Natural killer cell (primary cell): ENCODE results near the gene SYCE3. TPM values are rescaled to one million over a fixed set of nuclear protein-coding genes. Genes with fewer than 3 reads are reported as not detected.

ENCODE experiments used
- ATAC-seq, 3 donors: fragments of 150-1000 bp in 2 of 3; fragments of 200-7000 bp in 1 of 3; cut with Tn5 transposase; 1 replicate in 1 of 3; 2 replicates in 2 of 3; pipeline ENCODE4 v1.10.0; 2021; ENCODE audit warnings: mild to moderate bottlenecking in 2 of 3, moderate library complexity in 2 of 3
- DNase-seq, 2 donors: peaks; one replicate each; pipeline versions ENCODE4 v3.0.0 to v3.0.0-alpha.2; 2013 to 2021; ENCODE audit warnings: mixed read lengths in 1 of 2
- H3K27ac ChIP-seq: one replicate; pipeline ENCODE4 v1.5.1; 2013; ENCODE audit warnings: mild to moderate bottlenecking, low read length
- H3K27me3 ChIP-seq: one replicate; pipeline ENCODE4 v1.6.1; 2013; ENCODE audit warnings: low read length; ENCODE audit not compliant: control insufficient read depth, insufficient read depth
- H3K36me3 ChIP-seq: one replicate; pipeline ENCODE4 v1.6.1; 2013; ENCODE audit warnings: low read length; ENCODE audit not compliant: control insufficient read depth, insufficient read depth
- H3K4me1 ChIP-seq: one replicate; pipeline ENCODE4 v1.6.1; 2013; ENCODE audit warnings: low read length; ENCODE audit not compliant: control insufficient read depth, insufficient read depth
- H3K4me3 ChIP-seq: one replicate; pipeline ENCODE4 v1.5.1; 2013; ENCODE audit warnings: low read length
- H3K9me3 ChIP-seq: one replicate; pipeline ENCODE4 v1.6.1; 2013; ENCODE audit warnings: low read length; ENCODE audit not compliant: control insufficient read depth, insufficient read depth
- H3K27ac Mint-ChIP-seq, 2 donors: one replicate each; pipeline ENCODE4 v1.8.0; 2022; ENCODE audit warnings: mild to moderate bottlenecking in 2 of 2, mixed read lengths in 2 of 2, moderate library complexity in 1 of 2
- H3K27me3 Mint-ChIP-seq, 2 donors: one replicate each; pipeline ENCODE4 v1.8.0; 2022; ENCODE audit warnings: low read depth in 2 of 2, mixed read lengths in 2 of 2
- H3K36me3 Mint-ChIP-seq: one replicate; pipeline ENCODE4 v1.8.0; 2022; ENCODE audit warnings: mixed read lengths
- H3K4me1 Mint-ChIP-seq, 2 donors: one replicate each; pipeline ENCODE4 v1.8.0; 2022; ENCODE audit warnings: mixed read lengths in 2 of 2
- H3K4me3 Mint-ChIP-seq: one replicate; pipeline ENCODE4 v1.8.0; 2022; ENCODE audit warnings: mild to moderate bottlenecking, moderate library complexity, mixed read lengths
- H3K9me3 Mint-ChIP-seq, 2 donors: one replicate each; pipeline ENCODE4 v1.8.0; 2022; ENCODE audit warnings: mixed read lengths in 2 of 2
- CTCF ChIP-seq: fragments of 200-600 bp; IDR thresholded peaks from one replicate; pipeline ENCODE4 v1.8.0; 2022; ENCODE audit warnings: antibody characterized with exemption
- WGBS: methylation state at CpG from one replicate; pipeline ENCODE4 v1.1.7; 2013; ENCODE audit warnings: missing lambda C conversion rate; ENCODE audit not compliant: insufficient coverage; 5-methylcytosine and 5-hydroxymethylcytosine counted together
- intact Hi-C: fragments of 100-400 bp; cut with micrococcal nuclease; formaldehyde crosslinking; loops from one replicate; pipeline ENCODE4 v1.14.2; 2022
- total RNA-seq, 4 donors: library from RNA; stranded (reverse); fragments of 120-200 nt in 1 of 4; gene quantifications; one replicate each; pipeline versions ENCODE4 v1.2.3 to v1.2.4, GENCODE V29; 2013 to 2022

The SYCE3 gene
- total RNA-seq, 3 donors from 2014 or later (not counting 1 experiment from before 2014, with no cell fraction given) = not detected

DNA sequence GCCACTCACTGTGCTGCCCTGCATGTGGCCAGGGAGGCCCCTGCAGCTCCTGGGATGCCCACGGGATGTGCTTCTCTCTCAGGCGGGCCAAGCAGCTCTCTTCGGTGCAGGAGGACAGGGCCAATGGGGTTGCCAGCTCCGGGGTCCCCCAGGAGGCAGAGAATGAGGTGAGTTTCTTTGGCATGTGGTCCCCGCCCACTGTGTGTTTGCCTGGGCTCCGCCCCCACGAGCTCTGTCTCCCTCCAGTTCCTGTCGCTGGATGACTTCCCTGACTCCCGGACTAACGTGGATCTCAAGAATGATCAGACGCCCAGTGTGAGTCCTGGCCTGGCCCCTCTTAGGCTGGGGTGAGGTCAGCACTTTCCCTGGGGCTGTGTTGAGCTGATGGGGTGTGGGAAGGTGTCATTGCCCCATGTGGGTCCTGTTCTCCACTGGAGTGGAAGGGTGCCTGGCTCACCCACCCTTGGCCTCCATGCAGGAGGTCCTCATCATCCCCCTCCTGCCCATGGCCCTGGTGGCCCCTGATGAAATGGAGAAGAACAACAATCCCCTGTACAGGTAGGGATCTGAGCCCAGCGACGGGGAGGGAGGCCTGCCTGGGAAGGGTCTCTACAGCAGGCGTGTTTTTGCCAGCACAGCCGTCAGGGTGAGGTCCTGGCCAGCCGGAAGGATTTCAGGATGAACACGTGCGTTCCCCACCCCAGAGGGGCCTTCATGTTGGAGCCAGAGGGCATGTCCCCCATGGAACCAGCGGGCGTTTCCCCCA is 45.0 kb downstream of the SYCE3 start:
- H3K27ac ChIP-seq = no peak overlapping the region
- 96% methylated on average over 20 of the region's 20 CpGs for WGBS
- no peak overlapping the region for H3K27ac Mint-ChIP-seq
- intact Hi-C loops = no loop called here
- no peaks in the 10 kb centered on the region for H3K9me3 ChIP-seq
- no peak for TF ChIP-seq CTCF
- ATAC-seq = no peak
- DNase-seq = no peak
- no peaks in the 10 kb centered on the region for H3K9me3 Mint-ChIP-seq
- H3K27me3 ChIP-seq = no peaks in the 10 kb centered on the region
- no peak overlapping the region for H3K4me3 Mint-ChIP-seq
- H3K4me1 Mint-ChIP-seq = peaks cover 13 to 15% of the 10 kb centered on the region in 2 donors
- H3K36me3 ChIP-seq = peaks cover 44% of the 10 kb centered on the region
- H3K4me1 ChIP-seq = no peaks in the 10 kb centered on the region
- H3K36me3 Mint-ChIP-seq = no peaks in the 10 kb centered on the region
- H3K4me3 ChIP-seq = no peak overlapping the region
- no peaks in the 10 kb centered on the region for H3K27me3 Mint-ChIP-seq

DNA sequence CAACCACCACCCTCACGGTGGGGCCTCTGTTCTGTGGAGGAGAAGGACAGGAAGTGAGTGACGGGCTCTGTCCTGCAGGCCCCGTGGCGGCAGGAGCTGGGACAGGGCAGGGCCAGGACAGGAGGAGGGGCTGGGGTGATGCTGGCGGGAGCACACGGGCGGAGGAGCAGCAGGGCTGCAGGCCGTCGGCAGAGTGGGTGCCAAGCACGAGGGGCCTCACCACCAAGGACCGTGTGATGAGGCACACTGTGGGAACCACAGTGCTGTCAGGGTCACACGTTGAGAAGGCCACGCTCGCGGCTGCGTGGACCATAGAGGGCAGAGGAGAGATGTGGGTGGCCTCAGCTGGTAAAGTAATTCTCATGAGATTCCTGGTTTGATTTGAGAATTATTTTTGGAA is 45.8 kb downstream of the SYCE3 start:
- no peaks in the 10 kb centered on the region for H3K27me3 Mint-ChIP-seq

GRCh38 chr22:50516068-50516467 is 46.7 kb downstream of the SYCE3 start:
- H3K27me3 ChIP-seq = no peaks in the 10 kb centered on the region
- Mint-ChIP-seq H3K4me3 (no peak overlapping the region), H3K27me3 (no peaks in the 10 kb centered on the region), H3K36me3 (no peaks in the 10 kb centered on the region), H3K27ac (no peak overlapping the region), H3K9me3 (no peaks in the 10 kb centered on the region), H3K4me1 (peaks cover 15 to 19% of the 10 kb centered on the region in 2 donors)
- no peak for DNase-seq
- H3K4me1 ChIP-seq = no peaks in the 10 kb centered on the region
- H3K9me3 ChIP-seq = no peaks in the 10 kb centered on the region
- TF ChIP-seq CTCF = no peak
- ATAC-seq = no peak
- H3K27ac ChIP-seq = no peak overlapping the region
- WGBS = 95% methylated on average over 8 of the region's 8 CpGs
- no peak overlapping the region for H3K4me3 ChIP-seq
- intact Hi-C loops = no loop called here
- H3K36me3 ChIP-seq = peaks cover 31% of the 10 kb centered on the region

More for the DNA sequence above, 45.8 kb downstream of the SYCE3 start:
- no peak for DNase-seq
- Histone ChIP-seq H3K27ac (no peak overlapping the region), H3K36me3 (peaks cover 36% of the 10 kb centered on the region), H3K4me3 (no peak overlapping the region), H3K27me3 (no peaks in the 10 kb centered on the region), H3K4me1 (no peaks in the 10 kb centered on the region), H3K9me3 (no peaks in the 10 kb centered on the region)
- H3K9me3 Mint-ChIP-seq = no peaks in the 10 kb centered on the region
- H3K27ac Mint-ChIP-seq = no peak overlapping the region
- peaks cover 15 to 19% of the 10 kb centered on the region in 2 donors for H3K4me1 Mint-ChIP-seq
- no peak for TF ChIP-seq CTCF
- H3K4me3 Mint-ChIP-seq = no peak overlapping the region
- no peak for ATAC-seq
- no peaks in the 10 kb centered on the region for H3K36me3 Mint-ChIP-seq
- 91% methylated on average over 16 of the region's 16 CpGs for WGBS
- intact Hi-C loops = no loop called here

DNA sequence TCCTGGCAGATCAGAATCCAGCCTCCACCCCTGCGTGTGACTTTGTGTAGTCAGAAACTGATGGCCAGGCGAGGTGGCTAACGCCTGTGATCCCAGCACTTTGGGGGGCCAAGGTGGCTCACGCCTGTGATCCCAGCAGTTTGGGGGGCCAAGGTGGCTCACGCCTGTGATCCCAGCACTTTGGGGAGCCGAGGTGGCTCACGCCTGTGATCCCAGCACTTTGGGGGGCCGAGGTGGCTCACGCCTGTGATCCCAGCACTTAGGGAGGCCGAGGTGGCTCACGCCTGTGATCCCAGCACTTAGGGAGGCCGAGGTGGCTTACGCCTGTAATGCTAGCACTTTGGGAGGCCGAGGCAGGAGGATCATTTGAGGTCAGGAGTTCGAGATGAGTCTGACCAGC is 49.5 kb downstream of the SYCE3 start:
- H3K36me3 Mint-ChIP-seq = no peaks in the 10 kb centered on the region
- no peaks in the 10 kb centered on the region for H3K9me3 Mint-ChIP-seq
- H3K27me3 ChIP-seq = no peaks in the 10 kb centered on the region
- intact Hi-C loops = no loop called here
- no peak for ATAC-seq
- no peaks in the 10 kb centered on the region for H3K9me3 ChIP-seq
- H3K36me3 ChIP-seq = peaks cover 17% of the 10 kb centered on the region
- no peaks in the 10 kb centered on the region for H3K27me3 Mint-ChIP-seq
- H3K4me3 Mint-ChIP-seq = no peak overlapping the region
- H3K27ac ChIP-seq = no peak overlapping the region
- no peak overlapping the region for H3K4me3 ChIP-seq
- peaks cover 30 to 32% of the 10 kb centered on the region in 2 donors for H3K4me1 Mint-ChIP-seq
- no peak overlapping the region for H3K27ac Mint-ChIP-seq
- DNase-seq = no peak
- no peak for TF ChIP-seq CTCF
- 97% methylated on average over 15 of the region's 15 CpGs for whole genome bisulfite sequencing
- peaks cover 6% of the 10 kb centered on the region for H3K4me1 ChIP-seq
